Measurements from ENCODE around the gene AMY2A.
"Not testable (repeated sequence)": the region's sequence is repeated elsewhere in the genome, so short reads cannot be mapped to it uniquely, and the experiment has no call there.

Gene AMY2A

GRCh38 chr1:103616994-103617477, at the start of gene AMY2A:
AMY2A (plus strand) TSS chr1:103617427; CDS start chr1:103617441, 14 bp downstream.
- not testable (repeated sequence) for H3K4me3 ChIP-seq (ENCODE audit: insufficient read depth, low read length, poor library complexity, severe bottlenecking); H3K27me3 ChIP-seq (ENCODE audit: low read length); H3K4me2 ChIP-seq (ENCODE audit: low read depth, low read length, poor library complexity, severe bottlenecking); H3K79me2 ChIP-seq (ENCODE audit: insufficient read depth, low read length); H4K20me1 ChIP-seq (ENCODE audit: low read depth, low read length); H3K36me3 ChIP-seq (ENCODE audit: low read length); H3F3A ChIP-seq (ENCODE audit: insufficient read depth); H3K27ac ChIP-seq (ENCODE audit: low read depth, low read length); H3K9me2 ChIP-seq (replicated peaks; ENCODE audit: insufficient read depth, low read length); H3K9me3 ChIP-seq (ENCODE audit: insufficient read depth, low read length); H3K9ac ChIP-seq (ENCODE audit: low read length)
- peak within 1 kb of the TSS; percentile 41 for H2AFZ ChIP-seq (ENCODE audit: low read depth, low read length, severe bottlenecking)

GRCh38 chr1:103569493-103569892, 47.7 kb upstream of the AMY2A start:
- no peaks in the 10 kb centered on the region for H4K20me1 ChIP-seq (ENCODE audit: low read depth, low read length)

GRCh38 chr1:103571289-103571688, 45.9 kb upstream of the AMY2A start, which contains the start of gene AMY2B:
AMY2B (plus strand) TSS chr1:103571589; CDS start chr1:103571603, 14 bp downstream.
- not testable (repeated sequence) for H4K20me1 ChIP-seq (ENCODE audit: low read depth, low read length); H3K79me2 ChIP-seq (ENCODE audit: insufficient read depth, low read length); H3K27ac ChIP-seq (ENCODE audit: low read depth, low read length); H3K4me2 ChIP-seq (ENCODE audit: low read depth, low read length, poor library complexity, severe bottlenecking); H3K9me3 ChIP-seq (ENCODE audit: insufficient read depth, low read length); H3K36me3 ChIP-seq (ENCODE audit: low read length); H2AFZ ChIP-seq (ENCODE audit: low read depth, low read length, severe bottlenecking); H3K9me2 ChIP-seq (replicated peaks; ENCODE audit: insufficient read depth, low read length); H3K9ac ChIP-seq (ENCODE audit: low read length); H3F3A ChIP-seq (ENCODE audit: insufficient read depth); H3K4me3 ChIP-seq (ENCODE audit: insufficient read depth, low read length, poor library complexity, severe bottlenecking); H3K27me3 ChIP-seq (ENCODE audit: low read length)

More at GRCh38 chr1:103569493-103569892, 47.7 kb upstream of the AMY2A start:
- Histone ChIP-seq H3K4me2 (ENCODE audit: low read depth, low read length, poor library complexity, severe bottlenecking) (no peak overlapping the region), H3K4me3 (ENCODE audit: insufficient read depth, low read length, poor library complexity, severe bottlenecking) (no peak overlapping the region), H3K27ac (ENCODE audit: low read depth, low read length) (no peak overlapping the region), H3K27me3 (ENCODE audit: low read length) (no peaks in the 10 kb centered on the region), H3K9ac (ENCODE audit: low read length) (no peak overlapping the region), H3K36me3 (ENCODE audit: low read length) (no peaks in the 10 kb centered on the region), H2AFZ (ENCODE audit: low read depth, low read length, severe bottlenecking) (no peak overlapping the region), H3F3A (ENCODE audit: insufficient read depth) (no peaks in the 10 kb centered on the region), H3K9me2 (replicated peaks; ENCODE audit: insufficient read depth, low read length) (no peaks in the 10 kb centered on the region), H3K79me2 (ENCODE audit: insufficient read depth, low read length) (no peaks in the 10 kb centered on the region), H3K9me3 (ENCODE audit: insufficient read depth, low read length) (no peaks in the 10 kb centered on the region)
- TF ChIP-seq CTCF (IDR thresholded peaks at IDR 0.05; ENCODE audit: insufficient read depth, low read length, poor library complexity, severe bottlenecking) (no peak), EZH2phosphoT487 (conservative IDR thresholded peaks at IDR 0.05; ENCODE audit: low read length) (no peak)

GRCh38 chr1:103576065-103576464, 41.2 kb upstream of the AMY2A start:
- no peaks in the 10 kb centered on the region for H3F3A ChIP-seq (ENCODE audit: insufficient read depth)
- H3K9me3 ChIP-seq (ENCODE audit: insufficient read depth, low read length), result no peaks in the 10 kb centered on the region
- no peaks in the 10 kb centered on the region for H4K20me1 ChIP-seq (ENCODE audit: low read depth, low read length)
- no peak overlapping the region for H3K27ac ChIP-seq (ENCODE audit: low read depth, low read length)
- no peak overlapping the region for H3K4me2 ChIP-seq (ENCODE audit: low read depth, low read length, poor library complexity, severe bottlenecking)
- no peak overlapping the region for H3K9ac ChIP-seq (ENCODE audit: low read length)
- TF ChIP-seq EZH2phosphoT487 (conservative IDR thresholded peaks at IDR 0.05; ENCODE audit: low read length) (no peak), CTCF (IDR thresholded peaks at IDR 0.05; ENCODE audit: insufficient read depth, low read length, poor library complexity, severe bottlenecking) (no peak)
- H3K4me3 ChIP-seq (ENCODE audit: insufficient read depth, low read length, poor library complexity, severe bottlenecking), result no peak overlapping the region
- H2AFZ ChIP-seq (ENCODE audit: low read depth, low read length, severe bottlenecking), result no peak overlapping the region
- no peaks in the 10 kb centered on the region for H3K9me2 ChIP-seq (replicated peaks; ENCODE audit: insufficient read depth, low read length)
- H3K36me3 ChIP-seq (ENCODE audit: low read length), result no peaks in the 10 kb centered on the region
- no peaks in the 10 kb centered on the region for H3K27me3 ChIP-seq (ENCODE audit: low read length)
- no peaks in the 10 kb centered on the region for H3K79me2 ChIP-seq (ENCODE audit: insufficient read depth, low read length)

- H3K9me3 ChIP-seq (ENCODE audit: insufficient read depth, low read length); H3K27me3 ChIP-seq (ENCODE audit: low read length); H3K4me3 ChIP-seq (ENCODE audit: insufficient read depth, low read length, poor library complexity, severe bottlenecking); H2AFZ ChIP-seq (ENCODE audit: low read depth, low read length, severe bottlenecking); H3K9me2 ChIP-seq (replicated peaks; ENCODE audit: insufficient read depth, low read length); H3K79me2 ChIP-seq (ENCODE audit: insufficient read depth, low read length); H3K27ac ChIP-seq (ENCODE audit: low read depth, low read length); H3K36me3 ChIP-seq (ENCODE audit: low read length); H3K4me2 ChIP-seq (ENCODE audit: low read depth, low read length, poor library complexity, severe bottlenecking); H3F3A ChIP-seq (ENCODE audit: insufficient read depth); H4K20me1 ChIP-seq (ENCODE audit: low read depth, low read length); H3K9ac ChIP-seq (ENCODE audit: low read length): not testable (repeated sequence)
Observed at GRCh38 chr1:103576784-103577183, 40.4 kb upstream of the AMY2A start.
